ENCODE results near the gene MGLL.

MGLL gene

GRCh38 chr3:127844326-127844942 lies 22.1 kb upstream of the MGLL start:
- Histone ChIP-seq H3K27me3 (ENCODE audit: insufficient read depth, poor library complexity, severe bottlenecking) (no peaks in the 10 kb centered on the region), H3K4me3 (replicated peaks; ENCODE audit: insufficient read depth, low read length) (no peak overlapping the region), H3K27ac (replicated peaks) (no peak overlapping the region)
- TF ChIP-seq CTCF (IDR thresholded peaks at IDR 0.05; ENCODE audit: insufficient read depth, low read length) (no peak), SPI1 (IDR thresholded peaks at IDR 0.05; ENCODE audit: borderline replicate concordance, low read depth) (no peak), GABPA (IDR thresholded peaks at IDR 0.05; ENCODE audit: low read depth) (no peak), POLR2AphosphoS5 (IDR thresholded peaks at IDR 0.05; ENCODE audit: low read depth) (no peak), REST (IDR thresholded peaks at IDR 0.05; ENCODE audit: insufficient replicate concordance, low read depth) (no peak)
- DNase-seq (ENCODE audit: low read depth in 1 of 2, low spot score in 1 of 2), result no peak

- Histone ChIP-seq H3K4me3 (replicated peaks; ENCODE audit: insufficient read depth, low read length) (no peak overlapping the region), H3K27me3 (ENCODE audit: insufficient read depth, poor library complexity, severe bottlenecking) (no peaks in the 10 kb centered on the region), H3K27ac (replicated peaks) (no peak overlapping the region)
- no peak for TF ChIP-seq GABPA (IDR thresholded peaks at IDR 0.05; ENCODE audit: low read depth)
- no peak for TF ChIP-seq SPI1 (IDR thresholded peaks at IDR 0.05; ENCODE audit: borderline replicate concordance, low read depth)
- TF ChIP-seq POLR2AphosphoS5 (IDR thresholded peaks at IDR 0.05; ENCODE audit: low read depth), result no peak
- no peak for TF ChIP-seq REST (IDR thresholded peaks at IDR 0.05; ENCODE audit: insufficient replicate concordance, low read depth)
- TF ChIP-seq CTCF (IDR thresholded peaks at IDR 0.05; ENCODE audit: insufficient read depth, low read length), result no peak
- no peak for DNase-seq (ENCODE audit: low read depth in 1 of 2, low spot score in 1 of 2)
Observed at GRCh38 chr3:127840671-127841070, 18.4 kb upstream of the MGLL start.

GRCh38 chr3:127839099-127839498 lies 16.8 kb upstream of the MGLL start:
- no peak for DNase-seq (ENCODE audit: low read depth in 1 of 2, low spot score in 1 of 2)
- Histone ChIP-seq H3K27me3 (ENCODE audit: insufficient read depth, poor library complexity, severe bottlenecking) (no peaks in the 10 kb centered on the region), H3K4me3 (replicated peaks; ENCODE audit: insufficient read depth, low read length) (no peak overlapping the region), H3K27ac (replicated peaks) (no peak overlapping the region)
- no peak for TF ChIP-seq CTCF (IDR thresholded peaks at IDR 0.05; ENCODE audit: insufficient read depth, low read length)
- no peak for TF ChIP-seq GABPA (IDR thresholded peaks at IDR 0.05; ENCODE audit: low read depth)
- TF ChIP-seq POLR2AphosphoS5 (IDR thresholded peaks at IDR 0.05; ENCODE audit: low read depth), result no peak
- no peak for TF ChIP-seq SPI1 (IDR thresholded peaks at IDR 0.05; ENCODE audit: borderline replicate concordance, low read depth)
- no peak for TF ChIP-seq REST (IDR thresholded peaks at IDR 0.05; ENCODE audit: insufficient replicate concordance, low read depth)

All from HL-60 (cell line).